SH-SY5Y (cell line): Measurements from ENCODE around the gene POU3F1.

Experiments used
- GATA2 ChIP-seq: IDR thresholded peaks from 2 replicates; pipeline ENCODE4 v1.6.1; 2011; ENCODE audit warnings: mild to moderate bottlenecking, low read depth, low read length
- GATA3 ChIP-seq: IDR thresholded peaks from 2 replicates; pipeline ENCODE4 v1.6.1; 2011; ENCODE audit warnings: low read depth, mild to moderate bottlenecking, low read length, moderate library complexity

DNA sequence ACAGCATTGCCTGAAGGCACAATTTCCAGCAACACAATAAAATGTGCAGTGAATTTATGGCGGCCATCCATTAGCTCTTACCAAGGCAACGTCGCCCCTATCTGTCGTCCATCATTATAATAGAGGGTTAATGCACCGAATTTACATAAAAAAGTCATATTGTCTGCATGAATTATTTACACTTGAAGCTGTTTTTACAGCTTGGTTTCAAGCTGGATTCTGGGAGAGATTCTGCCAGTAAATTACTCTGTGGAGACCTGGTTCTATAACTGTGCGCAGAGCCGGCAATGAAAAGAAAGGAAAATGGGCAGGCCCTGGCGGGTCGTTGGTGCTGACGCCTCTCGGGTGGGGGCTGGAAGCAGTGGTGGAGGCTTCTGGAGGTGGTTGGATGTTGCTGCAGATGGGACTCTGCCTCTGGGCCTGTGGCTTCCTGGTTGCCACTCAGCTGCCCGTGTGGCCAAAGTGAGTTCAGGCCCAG, 48.9 kb upstream of the POU3F1 start:
- TF ChIP-seq GATA2 (no peak), GATA3 (no peak)
